ENCODE measurements around the gene HCN3.

DNA sequence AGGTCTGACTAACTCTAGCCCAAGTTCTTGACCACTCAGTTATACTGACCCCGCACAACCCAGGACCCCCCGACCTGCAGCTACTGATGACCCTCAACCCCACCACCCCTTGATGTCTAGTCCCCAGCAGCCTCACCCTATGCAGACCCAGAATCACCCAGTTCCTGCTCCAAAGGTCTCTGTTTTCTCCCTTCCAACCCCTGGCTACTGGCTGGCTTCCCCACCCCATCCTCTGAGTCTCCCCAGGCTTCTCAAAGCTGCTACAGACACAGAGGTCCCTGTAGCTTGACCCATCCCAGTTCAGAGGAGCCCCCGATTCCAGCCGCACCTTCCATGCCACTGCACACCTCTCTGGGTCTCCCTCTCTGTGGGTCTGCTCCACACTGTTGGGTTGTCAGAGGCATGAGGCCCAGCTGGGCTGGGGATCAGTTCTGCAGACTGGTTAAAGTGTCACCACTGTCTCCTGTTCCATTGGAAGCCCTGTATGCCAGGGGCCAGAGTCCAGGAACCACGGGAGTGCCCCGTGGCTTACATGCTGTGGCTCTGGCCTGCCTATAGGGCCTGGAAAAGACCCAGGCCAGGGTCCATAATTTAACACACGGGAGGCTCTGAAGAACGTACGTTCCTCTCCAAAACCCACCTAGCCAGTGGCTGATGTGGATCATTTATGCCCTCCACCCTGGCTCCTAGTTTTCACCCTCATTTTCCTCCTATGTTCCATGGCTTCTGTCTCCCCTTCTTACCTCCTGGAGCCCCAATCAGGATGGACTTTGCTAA, 23.5 kb downstream of the HCN3 start:
- TF ChIP-seq, protein P1, sequence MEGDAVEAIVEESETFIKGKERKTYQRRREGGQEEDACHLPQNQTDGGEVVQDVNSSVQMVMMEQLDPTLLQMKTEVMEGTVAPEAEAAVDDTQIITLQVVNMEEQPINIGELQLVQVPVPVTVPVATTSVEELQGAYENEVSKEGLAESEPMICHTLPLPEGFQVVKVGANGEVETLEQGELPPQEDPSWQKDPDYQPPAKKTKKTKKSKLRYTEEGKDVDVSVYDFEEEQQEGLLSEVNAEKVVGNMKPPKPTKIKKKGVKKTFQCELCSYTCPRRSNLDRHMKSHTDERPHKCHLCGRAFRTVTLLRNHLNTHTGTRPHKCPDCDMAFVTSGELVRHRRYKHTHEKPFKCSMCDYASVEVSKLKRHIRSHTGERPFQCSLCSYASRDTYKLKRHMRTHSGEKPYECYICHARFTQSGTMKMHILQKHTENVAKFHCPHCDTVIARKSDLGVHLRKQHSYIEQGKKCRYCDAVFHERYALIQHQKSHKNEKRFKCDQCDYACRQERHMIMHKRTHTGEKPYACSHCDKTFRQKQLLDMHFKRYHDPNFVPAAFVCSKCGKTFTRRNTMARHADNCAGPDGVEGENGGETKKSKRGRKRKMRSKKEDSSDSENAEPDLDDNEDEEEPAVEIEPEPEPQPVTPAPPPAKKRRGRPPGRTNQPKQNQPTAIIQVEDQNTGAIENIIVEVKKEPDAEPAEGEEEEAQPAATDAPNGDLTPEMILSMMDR (IDR thresholded peaks at IDR 0.05 in 4 of 5, conservative IDR thresholded peaks at IDR 0.05 in 1 of 5), result no peak
- TF ChIP-seq POLR2A (IDR thresholded peaks at IDR 0.05), result no peak
